ENCODE results near the gene PLCXD1. TPM values are rescaled to one million over a fixed set of nuclear protein-coding genes. Genes with fewer than 3 reads are reported as not detected.
"Not testable (repeated sequence)": the region's sequence is repeated elsewhere in the genome, so short reads cannot be mapped to it uniquely, and the experiment has no call there.

The PLCXD1 gene
- total RNA-seq, 1 donor from 2014 or later = 46.7 TPM

GRCh38 chrX:349196-349595, 68.0 kb downstream of the PLCXD1 start:
- intact Hi-C loops (cut with micrococcal nuclease) = no loop called here

DNA sequence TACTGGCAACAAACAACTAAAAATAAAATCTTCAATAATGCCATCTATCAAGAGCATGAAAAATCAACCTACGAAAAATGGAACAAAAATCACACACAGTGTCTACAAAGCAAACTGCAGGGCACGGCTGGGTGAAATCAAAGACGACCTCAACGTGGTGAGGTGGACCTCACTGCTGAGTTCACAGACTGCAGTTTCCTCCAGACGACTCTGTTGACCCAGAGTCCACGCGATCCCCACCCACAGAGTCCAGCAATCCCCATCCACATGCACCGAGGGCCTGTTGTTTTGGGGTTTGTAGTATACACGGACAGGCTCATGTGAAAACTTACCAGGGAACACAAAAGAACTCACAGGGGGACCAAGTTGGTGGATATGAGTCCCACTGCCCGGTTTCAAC, 68.5 kb downstream of the PLCXD1 start:
- intact Hi-C loops (cut with micrococcal nuclease) = no loop called here

- intact Hi-C loops (cut with micrococcal nuclease) = no loop called here
Observed at GRCh38 chrX:350148-350533, 69.0 kb downstream of the PLCXD1 start.

DNA sequence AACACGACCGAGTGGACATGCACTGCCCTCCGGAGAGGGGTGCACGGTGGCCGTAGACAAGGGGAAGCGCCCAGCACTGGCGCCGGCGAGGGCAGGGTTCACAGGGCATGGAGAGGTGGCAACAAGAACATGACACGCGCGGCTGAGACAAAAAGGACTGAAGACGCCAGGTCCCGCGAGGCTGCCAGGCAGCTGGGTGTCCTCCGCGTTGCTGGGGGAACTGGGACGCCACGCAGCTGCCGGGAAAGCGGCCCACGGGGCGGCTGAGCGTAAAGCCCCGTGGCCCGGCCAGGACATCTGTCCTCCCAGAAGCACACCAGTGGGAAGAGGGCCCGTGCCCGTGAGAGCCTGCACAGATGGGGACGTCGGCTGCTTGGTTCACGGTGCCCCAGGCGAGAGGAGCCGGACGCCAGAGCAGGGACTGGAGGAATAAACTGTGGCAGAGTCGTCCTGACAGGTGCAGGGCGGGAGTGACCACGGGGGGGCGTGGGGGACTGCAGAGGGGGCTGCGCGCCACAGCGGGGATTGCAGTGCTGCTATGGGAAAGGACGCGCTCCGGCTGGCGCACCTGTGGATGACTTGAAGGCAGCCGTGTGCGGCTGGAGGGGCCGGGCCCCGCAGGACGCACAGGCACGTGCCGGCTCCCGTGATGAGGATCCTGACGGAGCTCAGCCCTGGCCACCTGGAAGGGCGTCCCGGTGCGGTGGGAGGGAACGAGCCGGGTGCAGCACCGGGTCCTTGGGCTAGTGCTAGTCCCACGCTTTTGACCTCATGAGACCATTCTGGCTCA, 69.5 kb downstream of the PLCXD1 start:
- intact Hi-C loops (cut with micrococcal nuclease) = no loop called here

GRCh38 chrX:351324-351641, 70.1 kb downstream of the PLCXD1 start:
- intact Hi-C loops (cut with micrococcal nuclease) = not testable (repeated sequence)

DNA sequence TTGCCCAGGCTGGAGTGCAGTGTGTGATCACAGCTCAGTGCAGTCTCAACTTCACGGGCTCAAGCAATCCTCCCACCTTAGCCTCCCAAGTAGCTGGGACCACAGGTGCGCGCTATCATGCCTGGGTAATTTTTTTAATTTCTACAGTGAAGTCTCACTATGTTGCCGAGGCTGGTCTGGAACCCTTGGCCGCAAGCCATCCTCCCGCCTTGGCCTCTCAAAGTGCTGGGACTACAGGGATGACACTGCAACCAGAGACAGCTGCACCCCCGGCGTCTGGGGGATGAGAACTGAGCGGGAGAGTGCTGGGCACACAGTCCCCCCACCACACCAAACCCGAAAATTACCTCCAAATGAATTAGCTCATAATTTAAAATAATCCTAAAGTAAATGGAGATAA, 70.6 kb downstream of the PLCXD1 start:
- intact Hi-C loops (cut with micrococcal nuclease) = no loop called here

DNA sequence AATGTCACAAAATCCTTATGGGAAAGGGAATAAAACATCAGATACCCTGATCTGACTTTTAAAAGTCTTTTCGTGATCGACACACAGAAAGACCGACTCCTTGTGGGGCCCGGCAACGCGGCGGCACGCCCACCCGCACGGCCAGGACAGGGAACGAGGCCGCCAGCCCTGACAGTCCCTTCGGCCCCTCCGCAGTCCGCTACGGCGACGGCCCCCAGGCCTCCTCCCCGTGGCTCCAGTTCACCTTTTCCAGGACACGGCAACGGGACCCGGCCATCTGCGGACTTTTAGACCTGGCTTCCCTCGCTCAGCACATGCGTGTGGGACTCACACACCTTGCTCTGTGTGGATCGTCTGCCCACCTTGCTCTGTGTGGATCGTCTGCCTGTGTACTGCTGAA, 71.0 kb downstream of the PLCXD1 start:
- intact Hi-C loops (cut with micrococcal nuclease) = no loop called here

DNA sequence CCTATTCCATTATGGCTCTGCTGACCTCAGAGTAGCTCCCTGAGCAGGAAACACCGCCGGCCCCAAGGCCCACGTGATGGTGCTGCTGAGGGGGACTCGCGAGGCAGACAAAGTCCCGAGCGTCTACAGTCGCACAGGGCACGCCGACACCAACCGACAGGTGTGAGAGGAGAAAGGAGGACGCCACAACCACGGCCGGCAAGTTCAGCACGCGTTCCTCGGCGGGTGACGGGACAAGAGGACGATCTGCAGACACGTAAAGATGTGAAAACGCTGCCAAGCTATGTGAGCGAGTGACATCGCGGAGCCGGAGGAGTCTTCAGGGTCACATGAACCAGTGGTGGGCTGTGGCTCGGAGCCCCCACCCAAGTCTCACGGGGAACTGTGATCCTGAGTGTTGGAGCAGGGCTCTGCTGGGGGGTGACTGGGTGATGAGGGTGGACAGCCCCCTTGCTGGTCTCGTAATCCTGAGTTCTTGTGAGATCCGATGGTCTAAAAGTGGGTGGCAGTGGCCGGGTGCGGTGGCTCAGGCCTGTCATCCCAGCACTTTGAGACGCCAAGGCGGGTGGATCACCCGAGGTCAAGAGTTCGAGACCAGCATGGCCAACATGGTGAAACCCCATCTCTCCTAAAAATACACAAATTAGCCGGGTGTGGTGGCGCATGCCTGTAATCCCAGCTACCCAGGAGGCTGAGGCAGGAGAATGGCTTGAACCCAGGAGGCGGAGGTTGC, 71.6 kb downstream of the PLCXD1 start:
- intact Hi-C loops (cut with micrococcal nuclease) = no loop called here

Other genes with a start within 250 kb of the PLCXD1 start
- 46.7 and 47.7 TPM in 2 replicates for gene GTPBP6, start 37.4 kb downstream of the PLCXD1 start, total RNA-seq
- gene PPP2R3B, start 105.5 kb downstream of the PLCXD1 start, total RNA-seq = 24.6 and 27.1 TPM in 2 replicates

Measured in T-helper 1 cell treated with Interleukin-12 subunit alpha and Interleukin-12 subunit beta and Interleukin-4 antibody, amounts not matched to agents 30 ng/mL and 1 ng/mL, for 36 hours (primary cell).